HG03571 (cell line): ENCODE measurements around the gene KRTAP5-2.

Source experiments
- ATAC-seq: cut with Tn5 transposase; IDR thresholded peaks from one replicate; pipeline ENCODE4 v1.9.1; 2021; ENCODE audit not compliant: unreplicated experiment

Gene KRTAP5-2

DNA sequence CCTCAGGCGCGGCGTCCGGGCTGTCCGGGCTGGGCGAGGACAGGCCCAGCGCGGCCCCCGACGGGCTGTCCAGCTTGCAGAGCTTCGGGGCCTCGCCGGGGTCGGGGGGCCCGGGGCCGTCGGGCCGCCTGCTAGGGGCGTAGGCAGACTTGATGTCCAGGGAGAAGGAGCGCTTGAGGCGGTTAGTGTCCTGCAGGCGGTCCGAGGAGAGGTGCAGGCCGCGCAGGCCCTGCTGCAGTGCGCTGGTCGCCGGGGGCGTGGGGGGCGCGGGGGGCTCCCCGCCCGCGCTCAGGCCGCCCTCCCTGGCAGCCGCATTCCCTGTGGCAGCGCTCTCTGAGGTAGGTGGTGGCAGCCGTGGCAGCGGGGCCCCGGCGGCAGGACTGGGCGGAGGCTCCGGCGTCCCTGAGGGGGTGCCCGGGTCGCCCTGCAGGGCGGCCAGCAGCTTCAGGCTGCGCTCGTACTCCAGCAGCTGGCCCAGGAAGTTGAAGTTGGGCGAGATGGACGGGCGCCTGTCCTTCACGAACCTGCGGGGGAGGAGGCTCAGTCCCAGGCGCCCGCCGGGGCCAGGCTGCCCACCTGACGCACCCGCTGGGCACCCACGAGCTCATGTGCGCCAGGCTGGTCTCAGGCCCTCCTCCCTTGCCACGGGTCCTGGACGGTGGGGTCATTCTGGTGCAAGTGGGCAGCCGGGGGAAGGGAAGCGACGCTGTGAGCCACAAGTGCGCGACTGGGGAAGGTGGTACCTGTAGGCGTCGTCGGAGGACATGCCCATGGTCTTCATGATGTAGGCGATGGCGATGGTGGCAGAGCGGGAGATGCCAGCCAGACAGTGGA is 40.8 kb downstream of the KRTAP5-2 start:
- ATAC-seq: no peak

DNA sequence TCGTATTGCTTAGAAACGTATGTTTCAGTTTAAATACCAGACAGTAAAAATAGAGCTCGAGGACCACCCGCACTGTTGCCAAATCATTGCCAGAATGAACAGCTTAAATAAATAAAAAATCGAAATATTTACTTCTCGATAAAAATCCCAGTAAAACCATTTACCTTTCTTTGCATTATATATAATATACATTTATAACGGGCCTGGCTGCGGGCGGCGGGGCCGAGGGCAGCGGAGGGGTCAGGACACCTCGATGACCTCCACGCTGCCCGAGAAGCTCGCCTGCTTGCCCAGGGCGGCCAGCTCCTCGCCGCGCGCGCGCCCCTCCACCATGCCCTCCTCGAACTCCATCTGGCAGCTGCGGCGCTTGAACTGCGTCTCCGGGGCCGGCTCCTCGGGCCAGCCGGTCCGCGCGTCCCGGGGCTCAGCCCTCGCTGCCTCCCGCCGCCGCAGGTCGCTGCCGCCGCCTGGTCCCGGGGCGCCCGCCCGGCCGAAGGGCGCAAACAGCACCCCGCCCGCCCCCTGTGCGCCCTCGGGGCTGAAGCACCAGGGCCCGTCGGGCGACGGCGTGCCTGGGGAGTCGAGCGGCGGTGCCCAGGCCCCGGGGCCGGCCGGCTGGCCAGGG is 41.7 kb downstream of the KRTAP5-2 start:
- no peak for ATAC-seq

- no peak for ATAC-seq
Measured at GRCh38 chr11:1555713-1556153, 42.4 kb downstream of the KRTAP5-2 start.

- ATAC-seq: no peak
Measured at GRCh38 chr11:1554981-1555712, 42.9 kb downstream of the KRTAP5-2 start.

DNA sequence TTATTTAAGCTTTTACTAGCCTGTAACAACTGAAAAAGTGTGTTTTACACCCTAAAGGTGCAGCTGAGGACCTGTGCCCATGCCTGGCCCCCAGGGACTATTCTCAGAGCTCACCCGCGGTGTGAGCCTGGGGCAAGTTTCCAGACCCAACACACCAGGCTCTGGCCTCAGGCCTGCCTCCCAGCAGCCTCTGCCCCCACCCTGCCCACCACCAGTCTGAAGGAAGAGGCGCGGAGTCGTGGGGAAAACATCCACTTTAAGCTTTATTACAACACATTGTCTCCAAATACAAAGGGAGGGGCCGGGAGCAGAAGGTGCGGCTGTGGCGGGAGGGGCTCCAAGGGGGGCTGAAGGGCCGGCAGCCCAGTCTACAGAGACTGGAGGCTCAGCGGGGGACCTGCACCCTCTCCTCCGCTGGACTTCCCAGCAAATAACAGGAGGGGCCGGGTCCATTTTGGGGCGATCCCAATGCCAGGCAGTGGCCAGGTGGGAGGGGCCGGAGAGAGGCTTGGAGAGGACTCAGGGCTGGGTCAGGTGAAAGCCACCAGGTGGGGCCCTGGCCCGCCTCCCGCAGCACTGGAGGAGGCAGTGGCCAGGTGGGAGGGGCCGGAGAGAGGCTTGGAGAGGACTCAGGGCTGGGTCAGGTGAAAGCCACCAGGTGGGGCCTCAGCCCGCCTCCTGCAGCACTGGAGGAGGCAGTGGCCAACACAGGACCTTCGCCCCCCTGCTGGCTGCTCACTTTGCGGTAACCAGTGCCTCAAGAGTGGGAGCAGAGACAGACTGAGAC is 44.1 kb downstream of the KRTAP5-2 start:
- no peak for ATAC-seq

- ATAC-seq: no peak
Measured at GRCh38 chr11:1549338-1550330, 48.5 kb downstream of the KRTAP5-2 start.

DNA sequence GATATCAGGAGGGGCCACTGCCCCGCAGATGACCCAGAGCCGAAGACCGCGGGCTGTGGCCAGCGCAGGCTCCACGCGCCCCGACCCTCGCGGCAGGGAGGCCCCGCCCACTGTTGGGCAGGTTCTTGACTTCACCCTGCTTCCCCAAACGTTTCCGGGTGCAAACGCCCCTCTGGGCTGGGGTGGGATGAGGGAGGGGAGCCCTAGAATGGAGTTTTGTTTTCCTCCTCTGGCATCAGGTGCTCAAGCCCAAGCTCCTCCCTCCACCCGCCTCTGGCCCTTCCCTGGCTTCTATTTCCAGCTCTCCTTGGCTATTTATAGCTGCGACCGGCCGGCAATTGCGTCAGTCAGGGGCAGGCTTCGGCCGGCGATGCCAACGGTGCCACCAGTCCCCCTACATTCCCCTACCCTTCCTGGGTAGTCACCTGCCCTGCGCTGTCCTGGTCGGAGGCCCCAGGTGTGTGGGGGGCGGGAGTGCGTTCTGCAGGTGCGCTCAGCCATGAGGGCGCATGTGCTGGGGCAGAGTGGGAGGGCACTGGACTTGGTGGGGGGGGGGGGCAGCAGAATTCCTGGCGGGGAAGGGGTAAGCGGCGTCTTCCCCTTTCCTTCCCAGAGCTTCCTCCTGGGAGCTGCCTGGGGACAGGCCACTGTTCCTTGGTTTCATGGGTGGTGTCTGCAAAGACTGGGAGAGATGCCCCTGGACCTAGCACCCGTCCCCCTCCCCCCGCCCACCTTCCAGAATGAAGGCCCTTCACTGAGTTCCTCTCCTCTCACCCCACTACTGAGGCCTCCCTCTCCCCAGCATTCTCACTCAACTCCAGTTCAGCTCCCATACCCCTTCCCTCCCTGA is 49.6 kb downstream of the KRTAP5-2 start:
- ATAC-seq: no peak

DNA sequence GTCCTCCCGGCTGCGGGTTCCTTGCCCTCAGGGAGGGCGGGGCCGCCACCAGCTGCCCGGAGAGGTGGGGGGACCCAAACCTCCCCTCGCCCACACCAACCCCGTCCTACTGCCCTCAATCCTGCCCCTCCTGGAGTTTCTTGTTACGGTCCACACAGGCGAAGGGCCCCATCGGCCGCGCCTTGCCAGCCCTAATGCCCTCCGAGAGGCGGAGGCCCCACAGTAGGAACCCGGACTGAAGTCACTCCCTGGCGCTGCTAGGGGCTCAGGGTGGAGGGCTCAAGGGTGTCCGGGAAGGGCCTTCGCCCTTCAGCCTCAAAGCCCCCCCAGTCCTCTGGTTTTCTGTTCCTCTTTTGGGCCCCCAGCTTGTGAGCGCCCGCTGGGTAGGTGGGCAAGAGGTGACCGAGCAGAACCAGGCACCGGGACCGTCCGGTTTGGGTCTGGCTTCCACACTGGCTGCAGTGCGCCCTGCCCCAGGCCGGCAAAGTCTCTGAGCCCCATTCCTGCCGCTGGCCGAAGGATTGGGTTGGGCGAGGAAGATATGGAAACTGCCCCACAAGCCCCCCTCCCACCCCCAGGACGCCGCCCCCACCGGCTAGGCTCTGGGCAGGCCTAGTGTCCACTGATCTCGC is 50.5 kb downstream of the KRTAP5-2 start:
- no peak for ATAC-seq
